GM12874 (cell line): ENCODE results near the gene UTP15.

ENCODE experiments used
- CTCF ChIP-seq: IDR thresholded peaks from 2 replicates; pipeline ENCODE4 v1.5.1; 2011; ENCODE audit warnings: low read depth, mild to moderate bottlenecking, control low read depth, low read length, moderate library complexity; ENCODE audit not compliant: insufficient read depth

The UTP15 gene

GRCh38 chr5:73565969-73566547, 515 bp downstream of the UTP15 start:
- no peak for TF ChIP-seq CTCF

DNA sequence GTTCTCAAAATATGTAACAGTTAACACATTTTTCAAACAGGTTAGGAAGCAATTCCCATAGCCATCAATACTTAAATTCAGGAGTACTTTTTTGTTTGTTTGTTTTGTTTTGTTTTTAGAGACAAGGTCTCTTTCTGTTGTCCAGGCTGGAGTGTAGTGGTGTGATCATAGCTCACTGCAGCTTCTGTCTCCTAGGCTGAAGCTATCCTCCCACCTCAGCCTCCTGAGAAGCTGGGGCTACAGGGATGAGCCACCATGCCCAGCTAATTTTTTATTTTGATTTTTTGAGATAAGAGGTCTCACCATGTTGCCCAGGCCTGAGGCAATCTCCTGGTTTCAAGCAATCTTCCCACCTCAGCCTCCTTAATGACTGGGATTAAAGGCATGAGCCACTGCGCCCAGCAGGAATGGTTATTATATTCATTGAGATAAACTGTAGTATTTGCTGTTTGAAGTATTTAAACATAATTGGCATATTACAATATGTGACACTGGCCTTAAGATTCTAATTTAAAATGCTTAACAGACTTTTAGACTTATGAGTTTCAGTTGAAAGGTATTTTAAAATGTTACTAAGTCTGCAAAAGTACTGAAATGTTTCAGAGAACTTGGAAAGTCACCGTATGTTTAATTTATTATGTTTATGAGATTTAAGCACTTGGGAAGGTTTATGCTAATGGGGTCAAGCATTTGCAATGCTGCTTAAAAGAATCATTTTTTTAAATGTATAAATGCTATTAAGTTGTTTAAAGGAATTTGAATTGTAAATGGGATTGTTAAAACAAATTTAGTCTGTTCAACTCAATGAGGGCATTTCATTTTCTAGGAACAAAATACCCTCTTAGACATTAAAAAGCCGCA, 17.0 kb downstream of the UTP15 start:
- no peak for TF ChIP-seq CTCF

DNA sequence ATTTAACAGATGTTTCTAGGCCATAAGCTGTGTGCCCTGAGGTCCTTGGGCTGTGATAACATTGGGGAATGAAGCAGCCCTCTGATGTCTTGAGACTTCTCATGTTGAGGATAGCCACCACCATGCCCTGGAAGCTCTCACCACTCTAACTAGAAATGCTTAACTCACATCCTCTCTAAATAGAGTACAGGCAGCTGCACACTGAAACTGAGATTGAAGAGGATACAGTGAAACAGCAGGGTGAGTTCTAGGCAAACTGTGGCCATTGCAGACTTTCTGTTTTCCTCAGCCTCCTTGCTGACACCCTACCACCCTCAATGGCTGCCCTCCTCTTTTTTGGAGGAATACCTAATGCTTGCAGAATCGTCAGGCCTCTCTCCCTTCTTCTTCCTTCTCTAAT, 22.4 kb downstream of the UTP15 start:
- no peak for TF ChIP-seq CTCF

GRCh38 chr5:73591102-73591695, 25.7 kb downstream of the UTP15 start:
- TF ChIP-seq CTCF: peak; percentile 39; the same call in 1 of the 2 replicates

DNA sequence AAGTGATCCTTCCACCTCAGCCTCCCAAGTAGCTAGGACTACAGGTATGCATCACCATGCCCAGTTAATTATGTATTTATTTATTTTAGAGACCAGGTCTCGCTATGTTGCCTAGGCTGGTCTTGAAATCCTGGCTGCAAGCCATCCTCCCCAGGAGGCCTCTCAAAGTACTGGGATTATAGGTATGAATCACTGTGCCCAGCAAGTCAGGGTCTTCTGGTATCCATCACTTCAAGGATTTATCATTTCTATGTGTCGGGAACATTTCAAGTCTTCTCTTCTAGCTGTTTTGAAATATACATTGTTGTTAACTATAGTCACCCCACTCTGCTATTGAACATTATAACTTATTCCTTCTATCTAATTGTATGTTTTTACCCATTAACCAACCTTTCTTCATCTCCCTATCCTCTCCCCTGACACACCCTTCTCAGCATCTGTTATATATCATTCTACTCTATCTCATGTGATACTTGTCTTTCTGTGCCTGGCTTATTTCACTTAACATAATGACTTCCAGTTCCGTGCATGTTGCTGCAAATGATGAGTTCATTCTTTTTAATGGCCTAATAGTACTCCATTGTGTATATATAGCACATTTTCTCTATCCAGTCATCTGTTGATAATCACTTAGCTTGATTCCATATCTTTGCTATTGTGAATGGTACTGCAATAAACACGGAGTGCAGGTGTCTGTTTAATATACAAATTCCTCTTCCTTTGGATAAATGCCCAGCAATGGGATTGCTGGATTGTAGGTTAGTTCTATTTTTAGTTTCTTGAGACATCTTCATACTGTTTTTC, 26.4 kb downstream of the UTP15 start:
- no peak for TF ChIP-seq CTCF

DNA sequence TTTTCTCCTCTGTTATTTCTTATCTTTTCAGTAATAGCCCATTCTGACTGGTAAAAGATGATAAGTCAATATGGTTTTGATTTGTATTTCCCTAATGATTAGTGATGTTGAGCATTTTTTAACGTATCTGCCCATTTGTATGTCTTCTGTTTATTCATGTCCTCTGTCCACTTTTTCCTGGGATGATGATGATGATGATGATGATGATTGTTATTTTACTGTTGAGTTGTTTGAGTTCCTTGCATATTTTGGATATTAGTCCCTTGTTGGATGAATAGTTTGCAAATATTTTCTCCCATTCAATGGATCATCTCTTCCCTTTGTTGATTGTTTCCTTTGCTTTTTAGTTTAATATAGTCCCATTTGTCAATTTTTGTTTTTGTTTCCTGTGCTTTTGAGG, 27.0 kb downstream of the UTP15 start:
- no peak for TF ChIP-seq CTCF
